G401 (cell line): ENCODE measurements around the gene STK38. TPM values are rescaled to one million over a fixed set of nuclear protein-coding genes. Genes with fewer than 3 reads are reported as not detected.
"Not testable (repeated sequence)": the region's sequence is repeated elsewhere in the genome, so short reads cannot be mapped to it uniquely, and the experiment has no call there.

Experiments
- DNase-seq: peaks from one replicate; pipeline ENCODE4 v3.0.0-alpha.2; 2015; ENCODE audit warnings: low spot score
- in situ Hi-C: cut with HindIII; loops from 2 replicates; pipeline ENCODE4 v1.10.0; 2016; ENCODE audit warnings: low sequenced_read_pairs, mixed read lengths
- total RNA-seq: library from RNA; depleted of rRNA; stranded (reverse); fragments of >200 nt; shearing (Covaris generic); gene quantifications from 2 replicates; pipeline ENCODE4 v1.2.3, GENCODE V29; 2014; rRNA removed

The STK38 gene
- 11.8 and 19.6 TPM in 2 replicates for total RNA-seq

GRCh38 chr6:36546920-36547645 is at the start of gene STK38:
Gene STK38 (minus strand): TSS chr6:36547479. CDS start chr6:36540202, 7,277 bp downstream.
- peak; percentile 80 for DNase-seq
- in situ Hi-C loops, result no loop called here

- no peak for DNase-seq
- in situ Hi-C loops, result no loop called here
Measured at GRCh38 chr6:36596356-36596755, 49.1 kb upstream of the STK38 start.

GRCh38 chr6:36594816-36595643 is 47.8 kb upstream of the STK38 start:
- in situ Hi-C loops, result no loop called here
- peak; percentile 53 for DNase-seq

GRCh38 chr6:36594029-36594815 is 46.9 kb upstream of the STK38 start, which contains the start of gene SRSF3:
Gene SRSF3 (plus strand): TSS chr6:36594362. CDS start chr6:36596763, 2,401 bp downstream.
- in situ Hi-C loops, result no loop called here

GRCh38 chr6:36593569-36594028 is 46.3 kb upstream of the STK38 start:
- DNase-seq, result no peak
- in situ Hi-C loops, result no loop called here

More at GRCh38 chr6:36594029-36594815, 46.9 kb upstream of the STK38 start, which contains the start of gene SRSF3:
- DNase-seq, result peak; percentile 97

- no peak for DNase-seq
- in situ Hi-C loops, result no loop called here
Measured at GRCh38 chr6:36592221-36592655, 45.0 kb upstream of the STK38 start.

GRCh38 chr6:36590237-36590636 is 43.0 kb upstream of the STK38 start:
- in situ Hi-C loops, result no loop called here
- no peak for DNase-seq

GRCh38 chr6:36589025-36589400 is 41.7 kb upstream of the STK38 start:
- in situ Hi-C loops, DNase-seq: not testable (repeated sequence)

GRCh38 chr6:36586606-36587005 is 39.3 kb upstream of the STK38 start:
- no peak for DNase-seq
- in situ Hi-C loops, result no loop called here

GRCh38 chr6:36581716-36582115 is 34.4 kb upstream of the STK38 start:
- in situ Hi-C loops, result no loop called here

GRCh38 chr6:36580184-36580526 is 32.9 kb upstream of the STK38 start:
- in situ Hi-C loops, result no loop called here
- DNase-seq, result no peak

More at GRCh38 chr6:36581716-36582115, 34.4 kb upstream of the STK38 start:
- DNase-seq, result no peak

- in situ Hi-C loops, result no loop called here
- DNase-seq, result no peak
Measured at GRCh38 chr6:36578431-36578830, 31.2 kb upstream of the STK38 start.

- in situ Hi-C loops, result no loop called here
- no peak for DNase-seq
Measured at GRCh38 chr6:36578030-36578429, 30.8 kb upstream of the STK38 start.

GRCh38 chr6:36577301-36577700 is 30.0 kb upstream of the STK38 start:
- in situ Hi-C loops, result no loop called here
- DNase-seq, result no peak

- DNase-seq, result no peak
- in situ Hi-C loops, result no loop called here
Measured at GRCh38 chr6:36576578-36576977, 29.3 kb upstream of the STK38 start.

GRCh38 chr6:36574679-36575078 is 27.4 kb upstream of the STK38 start:
- DNase-seq, result no peak
- in situ Hi-C loops, result no loop called here

GRCh38 chr6:36572353-36573311 is 25.4 kb upstream of the STK38 start:
- in situ Hi-C loops, DNase-seq: not testable (repeated sequence)
